HG03095 (cell line): Measurements from ENCODE around the gene CD52.
A peak's percentile ranks its signal among the peaks of the same experiment; 100 is the strongest.
"Not testable (repeated sequence)": the region's sequence is repeated elsewhere in the genome, so short reads cannot be mapped to it uniquely, and the experiment has no call there.

Experiments used
- ATAC-seq: cut with Tn5 transposase; IDR thresholded peaks from one replicate; pipeline ENCODE4 v1.9.1; 2021; ENCODE audit warnings: moderate library complexity; ENCODE audit not compliant: unreplicated experiment

CD52 gene

GRCh38 chr1:26297057-26297790, 20.5 kb upstream of the CD52 start:
- ATAC-seq, result no peak

- ATAC-seq, result no peak
Observed at GRCh38 chr1:26297791-26298124, 20.0 kb upstream of the CD52 start.

- ATAC-seq, result no peak
Observed at GRCh38 chr1:26300578-26301275, 17.0 kb upstream of the CD52 start.

- no peak for ATAC-seq
Observed at GRCh38 chr1:26302733-26303405, 14.9 kb upstream of the CD52 start.

- ATAC-seq, result no peak
Observed at GRCh38 chr1:26305667-26306289, 12.0 kb upstream of the CD52 start.

- peak; percentile 88 for ATAC-seq
Observed at GRCh38 chr1:26306290-26307229, 11.2 kb upstream of the CD52 start, which contains the start of gene UBXN11. Gene UBXN11 (minus strand): TSS chr1:26306636. CDS start chr1:26302883, 3,753 bp downstream.

GRCh38 chr1:26307363-26307781, 10.4 kb upstream of the CD52 start:
- no peak for ATAC-seq

- not testable (repeated sequence) for ATAC-seq
Observed at GRCh38 chr1:26307966-26308899, 9.5 kb upstream of the CD52 start.

- ATAC-seq, result no peak
Observed at GRCh38 chr1:26314501-26314900, 3.3 kb upstream of the CD52 start.

- ATAC-seq, result no peak
Observed at GRCh38 chr1:26315874-26316850, 1.6 kb upstream of the CD52 start.

GRCh38 chr1:26317146-26317545, 612 bp upstream of the CD52 start:
- no peak for ATAC-seq

GRCh38 chr1:26318338-26319064, 743 bp downstream of the CD52 start:
- ATAC-seq, result no peak

GRCh38 chr1:26320896-26321295, 3.1 kb downstream of the CD52 start:
- ATAC-seq, result no peak

GRCh38 chr1:26321315-26322041, 3.7 kb downstream of the CD52 start:
- ATAC-seq, result peak; percentile 35

GRCh38 chr1:26322042-26322331, 4.2 kb downstream of the CD52 start:
- ATAC-seq, result no peak

- no peak for ATAC-seq
Observed at GRCh38 chr1:26323382-26323781, 5.6 kb downstream of the CD52 start.

GRCh38 chr1:26324550-26324949, 6.8 kb downstream of the CD52 start:
- ATAC-seq, result no peak
